HEK293 (cell line): ENCODE measurements around the gene DLGAP3.
A peak's percentile ranks its signal among the peaks of the same experiment; 100 is the strongest.

Source experiments
- CTCF ChIP-seq: fragments of 450-650 bp; formaldehyde crosslinking; IDR thresholded peaks from 2 replicates; pipeline ENCODE4 v1.5.1; 2016; ENCODE audit warnings: missing biosample characterization, missing genetic modification characterization
- HOXA7 ChIP-seq: sonication (generic); formaldehyde crosslinking; IDR thresholded peaks from 2 replicates; pipeline ENCODE4 v1.8.1; 2022; ENCODE audit warnings: missing genetic modification reagents, borderline replicate concordance
- KLF7 ChIP-seq: fragments of 450-650 bp; formaldehyde crosslinking; IDR thresholded peaks from 2 replicates; pipeline ENCODE4 v1.5.1; 2016; ENCODE audit warnings: missing biosample characterization, missing genetic modification characterization, borderline replicate concordance
- MYNN ChIP-seq: fragments of 450-650 bp; formaldehyde crosslinking; IDR thresholded peaks from 2 replicates; pipeline ENCODE4 v1.5.1; 2016; ENCODE audit warnings: missing biosample characterization, missing genetic modification characterization, borderline replicate concordance
- ZNF660 ChIP-seq: fragments of 450-650 bp; IDR thresholded peaks from 2 replicates; pipeline ENCODE4 v1.5.1; 2018; ENCODE audit warnings: missing biosample characterization, mild to moderate bottlenecking, missing genetic modification characterization

- TF ChIP-seq HOXA7 (no peak), KLF7 (no peak), CTCF (tag by site-specific recombination) (peak; percentile 97), MYNN (tag by site-specific recombination) (no peak), ZNF660 (tag by site-specific recombination) (peak; percentile 90)
Observed at GRCh38 chr1:34852677-34853217, 76.7 kb downstream of the DLGAP3 start.
